ENCODE data around the gene ZNF443. TPM values are rescaled to one million over a fixed set of nuclear protein-coding genes. Genes with fewer than 3 reads are reported as not detected.

Gene ZNF443
- total and polyA plus RNA-seq, 4 donors, result 1.4 to 9.4 (median 3.0) TPM

GRCh38 chr19:12484371-12485051 lies 43.7 kb upstream of the ZNF443 start, which contains the start of gene ZNF709:
Gene ZNF709 (minus strand): TSS chr19:12484816. CDS start chr19:12484657, 159 bp downstream.
- ATAC-seq (ENCODE audit: insufficient read depth, low FRiP score) (peak; percentile 99), DNase-seq (peak; percentile 95 to 97 (median 97))
- Histone ChIP-seq H3K9ac (ENCODE audit: insufficient read depth in 1 of 2, low read length in 2 of 2) (peak within 1 kb of the TSS; percentile 82 to 96), H3K36me3 (ENCODE audit: control insufficient read depth in 4 of 4, insufficient read depth in 4 of 4, low read length in 4 of 4) (peaks cover 0 to 2% (median 0%) of the 10 kb centered on the region in 4 donors), H3K9me3 (ENCODE audit: control insufficient read depth in 4 of 4, insufficient read depth in 3 of 4, low read length in 3 of 4) (no peaks in the 10 kb centered on the region), H3K4me3 (peak within 1 kb of the TSS; percentile 93), H3K27me3 (ENCODE audit: control insufficient read depth in 3 of 3, insufficient read depth in 3 of 3, low read length in 2 of 3) (no peaks in the 10 kb centered on the region), H3K27ac (ENCODE audit: low read depth in 1 of 2, low read length in 1 of 2) (peak within 1 kb of the TSS; percentile 24 to 78), H3K4me1 (ENCODE audit: control insufficient read depth in 5 of 5, insufficient read depth in 5 of 5, low read length in 5 of 5) (peaks cover 0 to 20% (median 7%) of the 10 kb centered on the region in 5 donors)
- TF ChIP-seq, protein P1, sequence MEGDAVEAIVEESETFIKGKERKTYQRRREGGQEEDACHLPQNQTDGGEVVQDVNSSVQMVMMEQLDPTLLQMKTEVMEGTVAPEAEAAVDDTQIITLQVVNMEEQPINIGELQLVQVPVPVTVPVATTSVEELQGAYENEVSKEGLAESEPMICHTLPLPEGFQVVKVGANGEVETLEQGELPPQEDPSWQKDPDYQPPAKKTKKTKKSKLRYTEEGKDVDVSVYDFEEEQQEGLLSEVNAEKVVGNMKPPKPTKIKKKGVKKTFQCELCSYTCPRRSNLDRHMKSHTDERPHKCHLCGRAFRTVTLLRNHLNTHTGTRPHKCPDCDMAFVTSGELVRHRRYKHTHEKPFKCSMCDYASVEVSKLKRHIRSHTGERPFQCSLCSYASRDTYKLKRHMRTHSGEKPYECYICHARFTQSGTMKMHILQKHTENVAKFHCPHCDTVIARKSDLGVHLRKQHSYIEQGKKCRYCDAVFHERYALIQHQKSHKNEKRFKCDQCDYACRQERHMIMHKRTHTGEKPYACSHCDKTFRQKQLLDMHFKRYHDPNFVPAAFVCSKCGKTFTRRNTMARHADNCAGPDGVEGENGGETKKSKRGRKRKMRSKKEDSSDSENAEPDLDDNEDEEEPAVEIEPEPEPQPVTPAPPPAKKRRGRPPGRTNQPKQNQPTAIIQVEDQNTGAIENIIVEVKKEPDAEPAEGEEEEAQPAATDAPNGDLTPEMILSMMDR (IDR thresholded peaks at IDR 0.05; ENCODE audit: control extremely low read depth, extremely low read depth), result no peak
- 0% methylated on average over 43 to 53 of the region's 53 CpGs for WGBS, 2 donors

DNA sequence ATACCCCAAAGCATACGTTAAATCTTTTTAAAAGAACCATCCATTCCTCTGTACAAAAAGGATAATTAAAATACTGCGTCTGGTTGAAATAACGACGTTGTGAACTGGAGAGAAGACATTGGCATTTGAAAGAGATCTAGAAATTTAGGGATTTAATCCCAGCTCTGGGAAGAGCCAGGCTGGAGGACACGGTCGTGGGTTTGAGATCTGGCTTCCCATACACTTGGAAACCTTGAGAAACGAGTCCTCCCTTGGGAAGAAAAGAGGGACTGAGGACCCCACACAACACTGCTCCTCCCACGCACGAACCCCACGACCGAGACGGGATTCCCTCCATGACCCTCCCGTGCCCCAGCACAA lies 43.2 kb upstream of the ZNF443 start:
- no peaks in the 10 kb centered on the region for H3K9me3 ChIP-seq (ENCODE audit: control insufficient read depth in 4 of 4, insufficient read depth in 3 of 4, low read length in 3 of 4)
- H3K4me1 ChIP-seq (ENCODE audit: control insufficient read depth in 5 of 5, insufficient read depth in 5 of 5, low read length in 5 of 5), result peaks cover 0 to 20% (median 7%) of the 10 kb centered on the region in 5 donors
- H3K4me3 ChIP-seq, result peak overlapping the region; percentile 93
- TF ChIP-seq, protein P1 (IDR thresholded peaks at IDR 0.05; ENCODE audit: control extremely low read depth, extremely low read depth), result no peak
- peaks cover 0 to 2% (median 0%) of the 10 kb centered on the region in 4 donors for H3K36me3 ChIP-seq (ENCODE audit: control insufficient read depth in 4 of 4, insufficient read depth in 4 of 4, low read length in 4 of 4)
- 1 to 2% methylated on average over 13 of the region's 13 CpGs for WGBS, 2 donors
- peak overlapping the region; percentile 82 to 96 for H3K9ac ChIP-seq (ENCODE audit: insufficient read depth in 1 of 2, low read length in 2 of 2)
- DNase-seq (no peak), ATAC-seq (ENCODE audit: insufficient read depth, low FRiP score) (no peak)
- no peaks in the 10 kb centered on the region for H3K27me3 ChIP-seq (ENCODE audit: control insufficient read depth in 3 of 3, insufficient read depth in 3 of 3, low read length in 2 of 3)
- H3K27ac ChIP-seq (ENCODE audit: low read depth in 1 of 2, low read length in 1 of 2), result peak overlapping the region in 1 of 2 donors; percentile 78

- Histone ChIP-seq H3K27me3 (ENCODE audit: control insufficient read depth in 3 of 3, insufficient read depth in 3 of 3, low read length in 2 of 3) (no peaks in the 10 kb centered on the region), H3K9me3 (ENCODE audit: control insufficient read depth in 4 of 4, insufficient read depth in 3 of 4, low read length in 3 of 4) (no peaks in the 10 kb centered on the region), H3K27ac (ENCODE audit: low read depth in 1 of 2, low read length in 1 of 2) (no peak overlapping the region), H3K4me3 (no peak overlapping the region), H3K4me1 (ENCODE audit: control insufficient read depth in 5 of 5, insufficient read depth in 5 of 5, low read length in 5 of 5) (peaks cover 3 to 20% (median 7%) of the 10 kb centered on the region in 5 donors), H3K36me3 (ENCODE audit: control insufficient read depth in 4 of 4, insufficient read depth in 4 of 4, low read length in 4 of 4) (peaks cover 0 to 2% (median 0%) of the 10 kb centered on the region in 4 donors), H3K9ac (ENCODE audit: insufficient read depth in 1 of 2, low read length in 2 of 2) (peak overlapping the region in 1 of 2 donors; percentile 47)
- TF ChIP-seq, protein P1 (IDR thresholded peaks at IDR 0.05; ENCODE audit: control extremely low read depth, extremely low read depth), result no peak
- no peak for ATAC-seq (ENCODE audit: insufficient read depth, low FRiP score)
- 40 to 55% methylated on average over 2 of the region's 2 CpGs for WGBS, 2 donors
- DNase-seq, result no peak
Measured at GRCh38 chr19:12482509-12482886, 41.7 kb upstream of the ZNF443 start.

Measured in lung (tissue), 12 donors.